Body of pancreas (tissue), 4 donors: ENCODE data around the gene IRF2. TPM values are rescaled to one million over a fixed set of nuclear protein-coding genes. Genes with fewer than 3 reads are reported as not detected.
A peak's percentile ranks its signal among the peaks of the same experiment; 100 is the strongest.

Experiments
- ATAC-seq: fragments of 150-250 bp; one replicate; pipeline ENCODE4 v1.9.1; 2016
- DNase-seq, 4 donors: peaks; one replicate each; pipeline ENCODE4 v3.0.0-alpha.2; 2019
- H3K27ac ChIP-seq, 4 donors: fragments of 200-600 bp; sonication (generic); 1 replicate in 3 of 4; 2 replicates in 1 of 4; pipeline versions ENCODE4 v1.5.1 to v1.6.1; 2016 to 2019; ENCODE audit warnings: mild to moderate bottlenecking in 1 of 4, mixed read lengths in 1 of 4, moderate library complexity in 1 of 4
- H3K27me3 ChIP-seq, 2 donors: fragments of 200-600 bp; sonication (generic); one replicate each; pipeline ENCODE4 v1.6.0; 2016; ENCODE audit warnings: mild to moderate bottlenecking in 1 of 2
- H3K36me3 ChIP-seq, 2 donors: fragments of 200-600 bp; sonication (generic); replicated peaks in 1 of 2; 2 replicates each; pipeline ENCODE4 v1.5.1; 2016; ENCODE audit warnings: low read depth in 2 of 2; ENCODE audit not compliant: insufficient read depth in 1 of 2
- H3K4me1 ChIP-seq: fragments of 200-600 bp; sonication (generic); one replicate; pipeline ENCODE4 v1.6.0; 2016
- H3K4me3 ChIP-seq, 2 donors: fragments of 200-600 bp; sonication (generic); 1 replicate in 1 of 2; 2 replicates in 1 of 2; pipeline ENCODE4 v1.5.1; 2016 to 2019
- H3K9me3 ChIP-seq, 3 donors: fragments of 200-600 bp; sonication (generic); 1 replicate in 2 of 3; 2 replicates in 1 of 3; pipeline ENCODE4 v1.5.1; 2016
- POLR2A ChIP-seq, 3 donors: fragments of 450-650 bp; IDR thresholded peaks; one replicate each; pipeline ENCODE4 v1.6.1; 2016; ENCODE audit warnings: antibody characterized with exemption in 3 of 3, mild to moderate bottlenecking in 2 of 3
- WGBS, 2 donors: methylation state at CpG; one replicate each; pipeline ENCODE4 v1.1.5; 2017; 5-methylcytosine and 5-hydroxymethylcytosine counted together
- intact Hi-C: fragments of 100-400 bp; cut with DNase I; formaldehyde crosslinking; loops from one replicate; pipeline ENCODE4 v1.15.1; 2023
- total RNA-seq, 2 donors: library from RNA; depleted of rRNA; stranded (reverse); fragments of >200 nt; gene quantifications; one replicate each; pipeline ENCODE4 v1.1.0, GENCODE V29; 2016
- TF ChIP-seq, protein P1 (sequence below), 7 experiments: fragments of 450-650 bp in 4 of 7; fragments of 200-600 bp in 3 of 7; sonication (generic) in 3 of 7; IDR thresholded peaks; one replicate each; pipeline ENCODE4 v1.5.1; 2016 to 2019; ENCODE audit warnings: antibody characterized with exemption in 7 of 7

Gene IRF2
- total RNA-seq, 2 donors from 2014 or later: 12.5 to 14.5 TPM

GRCh38 chr4:184427687-184428086 lies 46.7 kb downstream of the IRF2 start:
- Histone ChIP-seq H3K4me1 (peaks cover 18% of the 10 kb centered on the region), H3K9me3 (no peaks in the 10 kb centered on the region), H3K4me3 (no peak overlapping the region), H3K27me3 (no peaks in the 10 kb centered on the region), H3K36me3 (peaks cover 0 to 2% of the 10 kb centered on the region in 2 donors), H3K27ac (peak overlapping the region in 1 of 4 donors; percentile 28)
- DNase-seq (no peak), ATAC-seq (peak; percentile 47)
- intact Hi-C loops: no loop called here
- whole genome bisulfite sequencing, 2 donors: 37 to 41% methylated on average over 1 of the region's 1 CpG
- TF ChIP-seq, protein P1, sequence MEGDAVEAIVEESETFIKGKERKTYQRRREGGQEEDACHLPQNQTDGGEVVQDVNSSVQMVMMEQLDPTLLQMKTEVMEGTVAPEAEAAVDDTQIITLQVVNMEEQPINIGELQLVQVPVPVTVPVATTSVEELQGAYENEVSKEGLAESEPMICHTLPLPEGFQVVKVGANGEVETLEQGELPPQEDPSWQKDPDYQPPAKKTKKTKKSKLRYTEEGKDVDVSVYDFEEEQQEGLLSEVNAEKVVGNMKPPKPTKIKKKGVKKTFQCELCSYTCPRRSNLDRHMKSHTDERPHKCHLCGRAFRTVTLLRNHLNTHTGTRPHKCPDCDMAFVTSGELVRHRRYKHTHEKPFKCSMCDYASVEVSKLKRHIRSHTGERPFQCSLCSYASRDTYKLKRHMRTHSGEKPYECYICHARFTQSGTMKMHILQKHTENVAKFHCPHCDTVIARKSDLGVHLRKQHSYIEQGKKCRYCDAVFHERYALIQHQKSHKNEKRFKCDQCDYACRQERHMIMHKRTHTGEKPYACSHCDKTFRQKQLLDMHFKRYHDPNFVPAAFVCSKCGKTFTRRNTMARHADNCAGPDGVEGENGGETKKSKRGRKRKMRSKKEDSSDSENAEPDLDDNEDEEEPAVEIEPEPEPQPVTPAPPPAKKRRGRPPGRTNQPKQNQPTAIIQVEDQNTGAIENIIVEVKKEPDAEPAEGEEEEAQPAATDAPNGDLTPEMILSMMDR (IDR thresholded peaks at IDR 0.05): no peak
- no peak for TF ChIP-seq POLR2A (IDR thresholded peaks at IDR 0.05)

DNA sequence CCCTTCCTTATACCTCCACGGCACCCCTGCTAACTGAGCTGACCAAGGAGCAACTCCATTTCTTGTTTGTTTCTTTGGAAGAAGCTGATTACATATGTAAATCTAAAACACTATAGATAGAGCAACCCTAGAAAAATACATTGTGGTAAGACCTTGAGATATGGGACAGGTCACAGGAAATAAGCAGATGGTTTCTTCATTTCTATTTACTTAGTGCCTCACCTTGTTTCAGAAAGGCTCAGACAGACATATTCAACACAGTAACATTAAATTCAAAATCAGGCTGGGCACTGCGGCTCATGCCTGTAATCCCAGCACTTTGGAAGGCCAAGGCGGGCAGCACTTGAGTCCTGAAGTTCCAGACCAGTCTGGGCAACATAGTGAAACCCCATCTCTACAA lies 47.3 kb downstream of the IRF2 start:
- Histone ChIP-seq H3K36me3 (peaks cover 0 to 4% of the 10 kb centered on the region in 2 donors), H3K27me3 (no peaks in the 10 kb centered on the region), H3K9me3 (no peaks in the 10 kb centered on the region), H3K4me1 (peaks cover 18% of the 10 kb centered on the region), H3K4me3 (no peak overlapping the region), H3K27ac (peak overlapping the region in 1 of 4 donors; percentile 28)
- ATAC-seq: no peak
- DNase-seq: no peak
- no peak for TF ChIP-seq POLR2A (IDR thresholded peaks at IDR 0.05)
- TF ChIP-seq, protein P1 (IDR thresholded peaks at IDR 0.05): no peak
- 90 to 92% methylated on average over 3 of the region's 3 CpGs for WGBS, 2 donors
- intact Hi-C loops: no loop called here

GRCh38 chr4:184424993-184425758 lies 49.2 kb downstream of the IRF2 start:
- Histone ChIP-seq H3K36me3 (peaks cover 0 to 4% of the 10 kb centered on the region in 2 donors), H3K27ac (no peak overlapping the region), H3K4me1 (peaks cover 18% of the 10 kb centered on the region), H3K9me3 (no peaks in the 10 kb centered on the region), H3K4me3 (no peak overlapping the region), H3K27me3 (no peaks in the 10 kb centered on the region)
- intact Hi-C loops: no loop called here
- TF ChIP-seq POLR2A (IDR thresholded peaks at IDR 0.05): no peak
- WGBS, 2 donors: 89 to 90% methylated on average over 17 of the region's 17 CpGs
- no peak for ATAC-seq
- DNase-seq: no peak

DNA sequence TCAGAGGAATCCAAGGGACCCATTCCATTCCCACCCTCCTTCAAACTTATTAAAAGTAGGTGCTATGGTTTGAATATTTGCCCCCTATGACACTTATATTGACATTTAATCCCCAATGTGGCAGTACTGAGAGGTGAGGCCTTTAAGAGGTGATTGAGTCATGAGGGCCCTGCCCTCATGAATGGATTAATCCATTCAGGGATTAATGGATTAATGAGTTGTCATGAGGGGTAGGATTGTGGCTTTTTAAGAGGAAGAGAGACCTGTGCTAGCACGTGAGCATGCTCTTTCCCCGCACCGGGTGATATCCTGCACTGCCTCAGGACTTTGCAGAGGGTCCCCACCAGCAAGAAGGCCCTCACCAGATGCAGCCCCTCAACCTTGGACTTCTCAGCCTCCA lies 50.1 kb downstream of the IRF2 start:
- no peaks in the 10 kb centered on the region for H3K9me3 ChIP-seq
- TF ChIP-seq, protein P1 (IDR thresholded peaks at IDR 0.05): no peak
- no peak for TF ChIP-seq POLR2A (IDR thresholded peaks at IDR 0.05)
- DNase-seq (no peak), ATAC-seq (no peak)
- H3K27me3 ChIP-seq: no peaks in the 10 kb centered on the region
- no peak overlapping the region for H3K4me3 ChIP-seq
- peaks cover 0 to 4% of the 10 kb centered on the region in 2 donors for H3K36me3 ChIP-seq
- WGBS, 2 donors: 87 to 100% methylated on average over 3 of the region's 3 CpGs
- H3K4me1 ChIP-seq: peaks cover 18% of the 10 kb centered on the region
- H3K27ac ChIP-seq: no peak overlapping the region
- intact Hi-C loops: no loop called here

DNA sequence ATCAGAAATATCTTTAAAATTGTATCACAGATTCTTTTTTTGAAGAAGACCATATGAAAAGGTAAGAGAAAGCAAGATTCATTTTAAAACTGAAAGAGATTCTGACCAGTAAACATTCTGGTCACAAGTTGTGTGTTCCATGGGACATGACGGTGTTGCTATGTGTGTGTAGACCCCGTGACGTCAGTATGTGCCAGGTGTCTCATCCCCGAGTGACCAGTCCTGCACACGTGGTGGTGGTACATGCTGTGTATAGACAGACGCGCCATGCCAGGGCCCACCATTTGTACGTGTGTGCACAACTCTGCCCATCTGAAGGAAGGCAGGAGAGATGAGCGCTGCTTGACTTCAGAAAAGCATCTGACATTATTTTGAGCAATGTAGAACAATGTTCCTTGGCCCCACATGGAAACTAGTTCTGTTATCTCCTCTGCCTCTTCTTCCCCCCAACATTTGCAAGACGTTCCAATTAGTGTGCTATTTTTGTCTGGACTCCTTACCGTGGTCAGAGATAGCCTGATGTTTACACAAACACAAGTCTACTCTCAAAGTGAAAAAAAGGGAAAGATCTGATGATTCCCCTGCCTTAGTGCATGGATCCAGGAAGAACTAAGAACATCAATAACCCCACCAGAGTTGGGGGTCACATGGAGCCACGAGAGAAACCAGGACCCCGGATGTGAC lies 51.2 kb downstream of the IRF2 start:
- no peak for ATAC-seq
- 81% methylated on average over 13 of the region's 13 CpGs for WGBS, 2 donors
- Histone ChIP-seq H3K27me3 (no peaks in the 10 kb centered on the region), H3K4me1 (peaks cover 14% of the 10 kb centered on the region), H3K27ac (no peak overlapping the region), H3K4me3 (no peak overlapping the region), H3K9me3 (no peaks in the 10 kb centered on the region), H3K36me3 (peaks cover 0 to 6% of the 10 kb centered on the region in 2 donors)
- DNase-seq: no peak
- TF ChIP-seq, protein P1 (IDR thresholded peaks at IDR 0.05): no peak
- no peak for TF ChIP-seq POLR2A (IDR thresholded peaks at IDR 0.05)
- intact Hi-C loops: no loop called here
